AG20443 (cell line): ENCODE data around the gene BZW1.

Experiments
- DNase-seq: peaks from one replicate; pipeline ENCODE4 v3.0.0; 2012; ENCODE audit warnings: low spot score, mixed read lengths

The BZW1 gene

GRCh38 chr2:200811333-200812121, at the start of gene BZW1:
BZW1 (plus strand) TSS chr2:200811910; CDS start chr2:200813218, 1,308 bp downstream.
- peak; percentile 99 for DNase-seq

- no peak for DNase-seq
These were observed 49.6 kb upstream of the BZW1 start for GRCh38 chr2:200762127-200762526.

- DNase-seq: no peak
These were observed 48.3 kb upstream of the BZW1 start for GRCh38 chr2:200763422-200763821.

- DNase-seq: peak; percentile 66
These were observed 46.4 kb upstream of the BZW1 start for GRCh38 chr2:200765139-200765951.

- no peak for DNase-seq
These were observed 45.6 kb upstream of the BZW1 start for GRCh38 chr2:200765995-200766660.

- DNase-seq: no peak
These were observed 44.4 kb upstream of the BZW1 start for GRCh38 chr2:200767111-200767885.

- no peak for DNase-seq
These were observed 40.9 kb upstream of the BZW1 start for GRCh38 chr2:200770847-200771246.

GRCh38 chr2:200772620-200773019, 39.1 kb upstream of the BZW1 start:
- no peak for DNase-seq

GRCh38 chr2:200773083-200773482, 38.6 kb upstream of the BZW1 start:
- DNase-seq: no peak

- no peak for DNase-seq
These were observed 36.8 kb upstream of the BZW1 start for GRCh38 chr2:200774920-200775319.

GRCh38 chr2:200777275-200777674, 34.4 kb upstream of the BZW1 start:
- no peak for DNase-seq

GRCh38 chr2:200778038-200778437, 33.7 kb upstream of the BZW1 start:
- DNase-seq: peak; percentile 47

- DNase-seq: no peak
These were observed 32.5 kb upstream of the BZW1 start for GRCh38 chr2:200779214-200779613.

- DNase-seq: no peak
These were observed 30.1 kb upstream of the BZW1 start for GRCh38 chr2:200781616-200782015.

GRCh38 chr2:200782251-200782650, 29.5 kb upstream of the BZW1 start:
- DNase-seq: no peak

- DNase-seq: no peak
These were observed 27.5 kb upstream of the BZW1 start for GRCh38 chr2:200784215-200784614.

- no peak for DNase-seq
These were observed 25.3 kb upstream of the BZW1 start for GRCh38 chr2:200786423-200786822.

GRCh38 chr2:200786826-200787225, 24.9 kb upstream of the BZW1 start:
- DNase-seq: peak; percentile 47

GRCh38 chr2:200787351-200788120, 24.2 kb upstream of the BZW1 start:
- peak; percentile 67 for DNase-seq

- peak; percentile 27 for DNase-seq
These were observed 23.5 kb upstream of the BZW1 start for GRCh38 chr2:200788121-200788718.

GRCh38 chr2:200790185-200790584, 21.5 kb upstream of the BZW1 start:
- DNase-seq: no peak
